Measurements from ENCODE around the gene NALCN. TPM values are rescaled to one million over a fixed set of nuclear protein-coding genes. Genes with fewer than 3 reads are reported as not detected.

Gene NALCN
- total RNA-seq, 1 donor from 2014 or later: 1.1 TPM

GRCh38 chr13:101289764-101290163 lies 126.5 kb downstream of the NALCN start:
- no peaks in the 10 kb centered on the region for H3K36me3 ChIP-seq (ENCODE audit: insufficient read depth, low read length)
- no peak overlapping the region for H2AFZ ChIP-seq (ENCODE audit: low read depth, low read length)
- H4K20me1 ChIP-seq (ENCODE audit: insufficient read depth, low read length): no peaks in the 10 kb centered on the region
- H3K36me3 Mint-ChIP-seq (ENCODE audit: low read depth, unreplicated experiment): no peaks in the 10 kb centered on the region
- peaks cover 16% of the 10 kb centered on the region for H3K4me1 Mint-ChIP-seq (ENCODE audit: low read depth, unreplicated experiment)
- H3K9me3 Mint-ChIP-seq (ENCODE audit: unreplicated experiment): peaks cover 7% of the 10 kb centered on the region
- DNase-seq (ENCODE audit: low read depth) (peak; percentile 64), FAIRE-seq (no peak)
- no peak overlapping the region for H3K9ac ChIP-seq (ENCODE audit: low read length)
- H3K27me3 ChIP-seq (ENCODE audit: insufficient read depth, low read length): no peaks in the 10 kb centered on the region
- H3K27me3 Mint-ChIP-seq (ENCODE audit: low read depth, unreplicated experiment): no peaks in the 10 kb centered on the region
- no peak overlapping the region for H3K27ac ChIP-seq (ENCODE audit: low read depth, low read length)
- peak overlapping the region; percentile 37 for H3K27ac Mint-ChIP-seq (ENCODE audit: unreplicated experiment)
- H3K79me2 ChIP-seq (ENCODE audit: insufficient read depth, low read length): no peaks in the 10 kb centered on the region
- TF ChIP-seq, protein P1, sequence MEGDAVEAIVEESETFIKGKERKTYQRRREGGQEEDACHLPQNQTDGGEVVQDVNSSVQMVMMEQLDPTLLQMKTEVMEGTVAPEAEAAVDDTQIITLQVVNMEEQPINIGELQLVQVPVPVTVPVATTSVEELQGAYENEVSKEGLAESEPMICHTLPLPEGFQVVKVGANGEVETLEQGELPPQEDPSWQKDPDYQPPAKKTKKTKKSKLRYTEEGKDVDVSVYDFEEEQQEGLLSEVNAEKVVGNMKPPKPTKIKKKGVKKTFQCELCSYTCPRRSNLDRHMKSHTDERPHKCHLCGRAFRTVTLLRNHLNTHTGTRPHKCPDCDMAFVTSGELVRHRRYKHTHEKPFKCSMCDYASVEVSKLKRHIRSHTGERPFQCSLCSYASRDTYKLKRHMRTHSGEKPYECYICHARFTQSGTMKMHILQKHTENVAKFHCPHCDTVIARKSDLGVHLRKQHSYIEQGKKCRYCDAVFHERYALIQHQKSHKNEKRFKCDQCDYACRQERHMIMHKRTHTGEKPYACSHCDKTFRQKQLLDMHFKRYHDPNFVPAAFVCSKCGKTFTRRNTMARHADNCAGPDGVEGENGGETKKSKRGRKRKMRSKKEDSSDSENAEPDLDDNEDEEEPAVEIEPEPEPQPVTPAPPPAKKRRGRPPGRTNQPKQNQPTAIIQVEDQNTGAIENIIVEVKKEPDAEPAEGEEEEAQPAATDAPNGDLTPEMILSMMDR (IDR thresholded peaks at IDR 0.05; ENCODE audit: insufficient read depth, low read depth, low read length): no peak
- no peak overlapping the region for H3K4me3 Mint-ChIP-seq (ENCODE audit: unreplicated experiment)
- no peaks in the 10 kb centered on the region for H3K4me1 ChIP-seq (ENCODE audit: insufficient read depth, low read length)
- no peak overlapping the region for H3K4me3 ChIP-seq (ENCODE audit: insufficient read depth, low read depth, low read length)
- no peaks in the 10 kb centered on the region for H3K9me3 ChIP-seq (ENCODE audit: insufficient read depth, low read depth, low read length)
- H3K4me2 ChIP-seq (ENCODE audit: low read length): no peak overlapping the region

DNA sequence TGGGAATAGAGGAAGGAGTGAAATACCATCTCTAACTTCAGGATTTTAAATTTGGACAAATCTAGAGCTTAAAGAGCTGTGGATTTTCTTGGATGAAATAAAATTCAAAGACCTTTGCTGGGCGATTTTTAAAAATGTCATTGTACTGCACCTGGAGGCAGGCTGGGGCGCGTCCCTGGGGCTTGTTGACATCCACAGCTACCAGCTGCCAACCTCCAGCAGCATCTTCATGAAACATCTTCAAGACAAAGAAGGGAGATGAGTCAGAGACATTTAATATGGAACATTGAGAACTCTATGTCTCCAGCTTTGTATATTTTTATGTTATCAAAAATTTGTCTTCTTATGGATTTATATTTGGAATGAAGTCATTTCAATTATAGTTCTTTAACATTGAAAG lies 132.5 kb downstream of the NALCN start:
- no peaks in the 10 kb centered on the region for H4K20me1 ChIP-seq (ENCODE audit: insufficient read depth, low read length)
- TF ChIP-seq EZH2 (IDR thresholded peaks at IDR 0.05; ENCODE audit: insufficient read depth, low read length): no peak
- TF ChIP-seq, protein P1 (IDR thresholded peaks at IDR 0.05; ENCODE audit: insufficient read depth, low read depth, low read length): no peak
- H3K36me3 ChIP-seq (ENCODE audit: insufficient read depth, low read length): no peaks in the 10 kb centered on the region
- no peaks in the 10 kb centered on the region for H3K4me1 ChIP-seq (ENCODE audit: insufficient read depth, low read length)
- DNase-seq (ENCODE audit: low read depth) (no peak), FAIRE-seq (no peak)
- Mint-ChIP-seq H3K4me3 (ENCODE audit: unreplicated experiment) (no peak overlapping the region), H3K4me1 (ENCODE audit: low read depth, unreplicated experiment) (no peaks in the 10 kb centered on the region), H3K36me3 (ENCODE audit: low read depth, unreplicated experiment) (no peaks in the 10 kb centered on the region), H3K9me3 (ENCODE audit: unreplicated experiment) (no peaks in the 10 kb centered on the region), H3K27ac (ENCODE audit: unreplicated experiment) (no peak overlapping the region), H3K27me3 (ENCODE audit: low read depth, unreplicated experiment) (no peaks in the 10 kb centered on the region)
- no peak overlapping the region for H3K4me2 ChIP-seq (ENCODE audit: low read length)
- no peaks in the 10 kb centered on the region for H3K27me3 ChIP-seq (ENCODE audit: insufficient read depth, low read length)
- no peak overlapping the region for H2AFZ ChIP-seq (ENCODE audit: low read depth, low read length)
- H3K27ac ChIP-seq (ENCODE audit: low read depth, low read length): no peak overlapping the region
- no peaks in the 10 kb centered on the region for H3K9me3 ChIP-seq (ENCODE audit: insufficient read depth, low read depth, low read length)
- H3K4me3 ChIP-seq (ENCODE audit: insufficient read depth, low read depth, low read length): no peak overlapping the region
- no peak overlapping the region for H3K9ac ChIP-seq (ENCODE audit: low read length)
- no peaks in the 10 kb centered on the region for H3K79me2 ChIP-seq (ENCODE audit: insufficient read depth, low read length)

DNA sequence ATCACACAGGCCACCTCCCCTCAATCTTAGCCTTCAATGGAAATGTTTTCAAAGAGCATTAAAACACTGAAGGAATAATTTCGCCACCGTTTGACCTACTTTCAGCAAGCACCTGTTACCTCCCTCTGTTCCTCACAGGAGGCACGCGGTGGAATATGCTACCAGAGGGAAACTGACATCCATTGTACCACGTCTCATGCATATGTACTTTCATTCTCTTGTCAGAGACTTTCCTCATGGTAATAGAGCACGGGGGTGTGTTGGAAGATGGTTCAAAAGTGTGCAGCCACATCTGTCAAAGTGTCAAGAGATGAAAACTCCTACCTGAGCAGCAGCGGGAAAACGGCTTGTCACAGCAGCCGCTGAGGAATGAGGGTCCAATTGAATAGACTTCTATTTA lies 143.4 kb downstream of the NALCN start:
- Histone ChIP-seq H3K4me3 (ENCODE audit: insufficient read depth, low read depth, low read length) (no peak overlapping the region), H3K79me2 (ENCODE audit: insufficient read depth, low read length) (no peaks in the 10 kb centered on the region), H2AFZ (ENCODE audit: low read depth, low read length) (no peak overlapping the region), H4K20me1 (ENCODE audit: insufficient read depth, low read length) (no peaks in the 10 kb centered on the region), H3K36me3 (ENCODE audit: insufficient read depth, low read length) (no peaks in the 10 kb centered on the region), H3K4me2 (ENCODE audit: low read length) (no peak overlapping the region), H3K9ac (ENCODE audit: low read length) (no peak overlapping the region), H3K27me3 (ENCODE audit: insufficient read depth, low read length) (no peaks in the 10 kb centered on the region), H3K4me1 (ENCODE audit: insufficient read depth, low read length) (no peaks in the 10 kb centered on the region), H3K9me3 (ENCODE audit: insufficient read depth, low read depth, low read length) (no peaks in the 10 kb centered on the region), H3K27ac (ENCODE audit: low read depth, low read length) (no peak overlapping the region)
- DNase-seq (ENCODE audit: low read depth) (no peak), FAIRE-seq (no peak)
- Mint-ChIP-seq H3K36me3 (ENCODE audit: low read depth, unreplicated experiment) (no peaks in the 10 kb centered on the region), H3K27me3 (ENCODE audit: low read depth, unreplicated experiment) (no peaks in the 10 kb centered on the region), H3K27ac (ENCODE audit: unreplicated experiment) (no peak overlapping the region), H3K4me1 (ENCODE audit: low read depth, unreplicated experiment) (no peaks in the 10 kb centered on the region), H3K9me3 (ENCODE audit: unreplicated experiment) (no peaks in the 10 kb centered on the region), H3K4me3 (ENCODE audit: unreplicated experiment) (no peak overlapping the region)
- TF ChIP-seq, protein P1 (IDR thresholded peaks at IDR 0.05; ENCODE audit: insufficient read depth, low read depth, low read length): no peak
- no peak for TF ChIP-seq EZH2 (IDR thresholded peaks at IDR 0.05; ENCODE audit: insufficient read depth, low read length)

Data from astrocyte (in vitro differentiated cells and primary cell).